ENCODE measurements around the gene TSSK2.

DNA sequence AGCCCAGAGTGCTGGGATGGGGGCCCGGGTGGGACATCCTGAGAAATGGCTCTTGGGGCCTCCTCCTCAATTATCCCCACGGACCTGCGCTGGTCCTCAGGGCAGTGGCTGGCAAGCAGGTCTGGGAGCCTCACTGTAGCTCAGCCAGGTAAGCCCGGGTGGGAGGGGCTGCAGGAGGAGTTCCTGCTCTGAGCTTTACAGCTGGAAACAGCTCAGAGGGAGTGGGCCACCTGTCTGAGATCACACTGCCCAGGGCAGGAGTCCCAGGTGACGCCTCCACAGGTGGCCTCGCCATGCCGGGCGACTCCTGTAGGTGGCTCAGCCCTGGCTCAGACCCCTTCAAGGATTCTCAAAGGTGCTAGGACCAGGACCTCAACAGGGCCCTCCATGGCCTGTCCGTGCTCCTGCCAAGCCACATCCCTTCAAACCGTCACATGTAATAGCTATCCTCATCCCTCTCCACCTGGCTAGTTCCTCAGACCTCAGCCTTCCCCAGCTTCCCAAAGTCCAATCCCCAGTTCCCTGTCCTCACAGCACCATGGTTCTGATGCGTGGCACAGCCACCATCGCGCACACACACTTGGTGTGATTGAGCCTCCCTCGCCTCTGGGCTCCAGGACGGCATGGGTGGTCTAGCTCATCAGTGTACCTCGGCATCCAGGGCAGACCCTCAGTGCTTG, 3.6 kb upstream of the TSSK2 start:
- TF ChIP-seq SP1 (IDR thresholded peaks at IDR 0.05; ENCODE audit: low read depth, low read length) (no peak), JUND (IDR thresholded peaks at IDR 0.05; ENCODE audit: low read length) (no peak), TAF1 (IDR thresholded peaks at IDR 0.05; ENCODE audit: low read depth, low read length) (no peak), JUN (IDR thresholded peaks at IDR 0.05; ENCODE audit: low read depth, low read length) (no peak), KDM1A (IDR thresholded peaks at IDR 0.05; ENCODE audit: borderline replicate concordance, low read length) (no peak), HDAC2 (IDR thresholded peaks at IDR 0.05; ENCODE audit: borderline replicate concordance in 1 of 2, low read depth in 2 of 2, low read length in 2 of 2) (no peak), POLR2A (IDR thresholded peaks at IDR 0.05; ENCODE audit: control extremely low read depth in 1 of 2, low read depth in 2 of 2, low read length in 2 of 2) (no peak), SIN3A (conservative IDR thresholded peaks at IDR 0.05 in 1 of 2, IDR thresholded peaks at IDR 0.05 in 1 of 2; ENCODE audit: low read depth in 1 of 2, low read length in 2 of 2) (no peak)
- TF ChIP-seq, protein P1, sequence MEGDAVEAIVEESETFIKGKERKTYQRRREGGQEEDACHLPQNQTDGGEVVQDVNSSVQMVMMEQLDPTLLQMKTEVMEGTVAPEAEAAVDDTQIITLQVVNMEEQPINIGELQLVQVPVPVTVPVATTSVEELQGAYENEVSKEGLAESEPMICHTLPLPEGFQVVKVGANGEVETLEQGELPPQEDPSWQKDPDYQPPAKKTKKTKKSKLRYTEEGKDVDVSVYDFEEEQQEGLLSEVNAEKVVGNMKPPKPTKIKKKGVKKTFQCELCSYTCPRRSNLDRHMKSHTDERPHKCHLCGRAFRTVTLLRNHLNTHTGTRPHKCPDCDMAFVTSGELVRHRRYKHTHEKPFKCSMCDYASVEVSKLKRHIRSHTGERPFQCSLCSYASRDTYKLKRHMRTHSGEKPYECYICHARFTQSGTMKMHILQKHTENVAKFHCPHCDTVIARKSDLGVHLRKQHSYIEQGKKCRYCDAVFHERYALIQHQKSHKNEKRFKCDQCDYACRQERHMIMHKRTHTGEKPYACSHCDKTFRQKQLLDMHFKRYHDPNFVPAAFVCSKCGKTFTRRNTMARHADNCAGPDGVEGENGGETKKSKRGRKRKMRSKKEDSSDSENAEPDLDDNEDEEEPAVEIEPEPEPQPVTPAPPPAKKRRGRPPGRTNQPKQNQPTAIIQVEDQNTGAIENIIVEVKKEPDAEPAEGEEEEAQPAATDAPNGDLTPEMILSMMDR (IDR thresholded peaks at IDR 0.05; ENCODE audit: control extremely low read depth in 1 of 3, insufficient read depth in 1 of 3, low read depth in 1 of 3, low read length in 3 of 3): no peak

Data from H1 (cell line).